GM23338 (cell line): ENCODE measurements around the gene SMYD3. TPM values are rescaled to one million over a fixed set of nuclear protein-coding genes. Genes with fewer than 3 reads are reported as not detected.

ENCODE experiments used
- ATAC-seq: fragments of 200-7000 bp; cut with Tn5 transposase; 3 replicates; pipeline ENCODE4 v1.9.1; 2020
- DNase-seq: peaks from one replicate; pipeline ENCODE4 v3.0.0-alpha.2; 2015; ENCODE audit warnings: low spot score
- H2AFZ ChIP-seq: fragments of 200-600 bp; sonication (generic); 2 replicates; pipeline ENCODE4 v1.8.0; 2016; ENCODE audit warnings: antibody characterized with exemption, mild to moderate bottlenecking, moderate library complexity
- H3F3A ChIP-seq: fragments of 200-600 bp; sonication (generic); replicated peaks from 2 replicates; pipeline ENCODE4 v1.8.0; 2017; ENCODE audit warnings: antibody characterized with exemption, mixed run types, low read depth
- H3K27ac ChIP-seq: fragments of 200-600 bp; sonication (generic); 2 replicates; pipeline ENCODE4 v1.6.1; 2016; ENCODE audit warnings: low read depth
- H3K27me3 ChIP-seq: fragments of 200-600 bp; sonication (generic); 2 replicates; pipeline ENCODE4 v1.8.0; 2016; ENCODE audit warnings: mild to moderate bottlenecking, mixed run types, moderate library complexity; ENCODE audit not compliant: insufficient read depth
- H3K36me3 ChIP-seq: fragments of 200-600 bp; sonication (generic); 2 replicates; pipeline ENCODE4 v1.8.0; 2016; ENCODE audit warnings: mild to moderate bottlenecking; ENCODE audit not compliant: insufficient read depth
- H3K4me1 ChIP-seq: fragments of 200-600 bp; sonication (generic); 2 replicates; pipeline ENCODE4 v1.8.0; 2016; ENCODE audit warnings: mild to moderate bottlenecking, moderate library complexity; ENCODE audit not compliant: insufficient read depth
- H3K4me2 ChIP-seq: fragments of 200-600 bp; sonication (generic); 2 replicates; pipeline ENCODE4 v1.7.1; 2017; ENCODE audit warnings: mixed run types
- H3K4me3 ChIP-seq: fragments of 200-600 bp; sonication (generic); 2 replicates; pipeline ENCODE4 v1.6.1; 2016; ENCODE audit warnings: mixed run types
- H3K79me2 ChIP-seq: fragments of 200-600 bp; sonication (generic); replicated peaks from 2 replicates; pipeline ENCODE4 v1.8.0; 2017; ENCODE audit warnings: mild to moderate bottlenecking; ENCODE audit not compliant: insufficient read depth
- H3K9me2 ChIP-seq: fragments of 200-600 bp; sonication (generic); 2 replicates; pipeline ENCODE4 v1.8.0; 2017; ENCODE audit not compliant: insufficient read depth
- H4K20me1 ChIP-seq: fragments of 200-600 bp; sonication (generic); replicated peaks from 2 replicates; pipeline ENCODE4 v1.8.0; 2017; ENCODE audit warnings: mild to moderate bottlenecking; ENCODE audit not compliant: insufficient read depth
- H3K27ac Mint-ChIP-seq: 2 replicates; pipeline ENCODE4 v1.8.0; 2020; ENCODE audit warnings: inconsistent platforms, mild to moderate bottlenecking, moderate library complexity, mixed read lengths
- H3K27me3 Mint-ChIP-seq: 3 replicates; pipeline ENCODE4 v1.8.0; 2022; ENCODE audit warnings: low read depth, mild to moderate bottlenecking, moderate library complexity, mixed read lengths, inconsistent platforms; ENCODE audit not compliant: insufficient read depth, poor library complexity
- H3K36me3 Mint-ChIP-seq: 3 replicates; pipeline ENCODE4 v1.8.0; 2021; ENCODE audit warnings: low read depth, mild to moderate bottlenecking, inconsistent platforms, moderate library complexity, mixed read lengths
- H3K4me1 Mint-ChIP-seq: 3 replicates; pipeline ENCODE4 v1.8.0; 2020; ENCODE audit warnings: mild to moderate bottlenecking, inconsistent platforms, mixed read lengths
- H3K4me3 Mint-ChIP-seq: 3 replicates; pipeline ENCODE4 v1.8.0; 2021; ENCODE audit warnings: moderate library complexity, mild to moderate bottlenecking, inconsistent platforms, mixed read lengths
- H3K9me3 Mint-ChIP-seq: 3 replicates; pipeline ENCODE4 v1.8.0; 2020; ENCODE audit warnings: moderate library complexity, mild to moderate bottlenecking, inconsistent platforms, mixed read lengths
- EZH2 ChIP-seq: fragments of 200-600 bp; sonication (generic); IDR thresholded peaks from one replicate; pipeline ENCODE4 v1.8.0; 2017; ENCODE audit warnings: antibody characterized with exemption, mild to moderate bottlenecking, low read depth; ENCODE audit not compliant: unreplicated experiment
- JUNB ChIP-seq: IDR thresholded peaks from one replicate; pipeline ENCODE4 v1.6.1; 2016; ENCODE audit warnings: antibody characterized with exemption; ENCODE audit not compliant: unreplicated experiment
- NANOG ChIP-seq: IDR thresholded peaks from 2 replicates; pipeline ENCODE4 v1.6.1; 2016; ENCODE audit warnings: antibody characterized with exemption, borderline replicate concordance
- POLR2AphosphoS5 ChIP-seq: IDR thresholded peaks from 2 replicates; pipeline ENCODE4 v1.6.1; 2016; ENCODE audit warnings: antibody characterized with exemption, low read depth
- STAT1 ChIP-seq: IDR thresholded peaks from one replicate; pipeline ENCODE4 v1.6.1; 2016; ENCODE audit warnings: antibody characterized with exemption; ENCODE audit not compliant: unreplicated experiment
- ZNF331 ChIP-seq: fragments of 250-450 bp; sonication (Bioruptor Pico); IDR thresholded peaks from 2 replicates; pipeline ENCODE4 v1.5.0; 2020; ENCODE audit warnings: low read depth, mild to moderate bottlenecking, moderate library complexity
- polyA plus RNA-seq: library from polyadenylated mRNA; unstranded; fragments of >200 nt; fragmentation: Nextera tagmentation; extraction: Ambion mirVana; gene quantifications from 2 replicates; pipeline ENCODE4 v1.2.1, GENCODE V29; 2016
- total RNA-seq: library from RNA; depleted of rRNA; stranded (reverse); fragments of >200 nt; shearing (Covaris generic); gene quantifications from 2 replicates; pipeline ENCODE4 v1.2.3, GENCODE V29; 2014
- TF ChIP-seq, protein P1 (sequence below), 2 experiments: fragments of 200-600 bp in 1 of 2; sonication (generic) in 1 of 2; conservative IDR thresholded peaks; 2 replicates each; pipeline versions ENCODE4 v1.5.1 to v1.6.1; 2016 to 2017; ENCODE audit warnings: antibody characterized with exemption in 2 of 2, low read depth in 2 of 2, mild to moderate bottlenecking in 2 of 2, moderate library complexity in 1 of 2
- TF ChIP-seq, protein P2 (sequence below): fragments of 250-450 bp; sonication (Bioruptor Pico); IDR thresholded peaks from 2 replicates; pipeline ENCODE4 v1.5.0; 2020; ENCODE audit warnings: mild to moderate bottlenecking, moderate library complexity
- TF ChIP-seq, protein P3 (sequence below): IDR thresholded peaks from one replicate; pipeline ENCODE4 v1.6.1; 2018; ENCODE audit warnings: antibody characterized with exemption; ENCODE audit not compliant: unreplicated experiment
- TF ChIP-seq, protein P4 (sequence below): IDR thresholded peaks from 2 replicates; pipeline ENCODE4 v1.6.1; 2016; ENCODE audit warnings: antibody characterized with exemption

Gene SMYD3
- total and polyA plus RNA-seq, 2 experiments from 2014 or later = 31.8 to 34.4 TPM

DNA sequence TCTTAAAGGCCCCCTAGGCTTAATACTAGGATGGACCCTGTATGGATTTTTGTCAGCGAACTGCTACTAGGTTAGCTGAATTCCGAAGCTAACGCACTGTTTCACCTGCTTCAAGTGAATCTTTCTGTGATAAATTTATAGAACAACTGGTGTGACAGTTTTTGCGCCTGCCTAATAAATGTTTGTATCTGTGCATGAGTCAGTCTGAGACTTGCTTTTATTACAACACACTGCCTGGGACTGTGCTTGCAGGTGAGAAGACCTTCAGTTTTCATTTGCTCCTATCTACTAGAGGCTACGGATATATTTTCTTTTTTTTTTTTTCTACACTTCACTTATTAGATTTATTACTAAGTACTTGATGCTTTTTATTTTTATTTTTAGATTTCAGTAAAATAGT, 420.9 kb downstream of the SMYD3 start (continued):
- TF ChIP-seq, protein P1, sequence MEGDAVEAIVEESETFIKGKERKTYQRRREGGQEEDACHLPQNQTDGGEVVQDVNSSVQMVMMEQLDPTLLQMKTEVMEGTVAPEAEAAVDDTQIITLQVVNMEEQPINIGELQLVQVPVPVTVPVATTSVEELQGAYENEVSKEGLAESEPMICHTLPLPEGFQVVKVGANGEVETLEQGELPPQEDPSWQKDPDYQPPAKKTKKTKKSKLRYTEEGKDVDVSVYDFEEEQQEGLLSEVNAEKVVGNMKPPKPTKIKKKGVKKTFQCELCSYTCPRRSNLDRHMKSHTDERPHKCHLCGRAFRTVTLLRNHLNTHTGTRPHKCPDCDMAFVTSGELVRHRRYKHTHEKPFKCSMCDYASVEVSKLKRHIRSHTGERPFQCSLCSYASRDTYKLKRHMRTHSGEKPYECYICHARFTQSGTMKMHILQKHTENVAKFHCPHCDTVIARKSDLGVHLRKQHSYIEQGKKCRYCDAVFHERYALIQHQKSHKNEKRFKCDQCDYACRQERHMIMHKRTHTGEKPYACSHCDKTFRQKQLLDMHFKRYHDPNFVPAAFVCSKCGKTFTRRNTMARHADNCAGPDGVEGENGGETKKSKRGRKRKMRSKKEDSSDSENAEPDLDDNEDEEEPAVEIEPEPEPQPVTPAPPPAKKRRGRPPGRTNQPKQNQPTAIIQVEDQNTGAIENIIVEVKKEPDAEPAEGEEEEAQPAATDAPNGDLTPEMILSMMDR (conservative IDR thresholded peaks at IDR 0.05; ENCODE audit: low read depth in 2 of 2) = no peak
- TF ChIP-seq STAT1 (no peak), NANOG (no peak)

DNA sequence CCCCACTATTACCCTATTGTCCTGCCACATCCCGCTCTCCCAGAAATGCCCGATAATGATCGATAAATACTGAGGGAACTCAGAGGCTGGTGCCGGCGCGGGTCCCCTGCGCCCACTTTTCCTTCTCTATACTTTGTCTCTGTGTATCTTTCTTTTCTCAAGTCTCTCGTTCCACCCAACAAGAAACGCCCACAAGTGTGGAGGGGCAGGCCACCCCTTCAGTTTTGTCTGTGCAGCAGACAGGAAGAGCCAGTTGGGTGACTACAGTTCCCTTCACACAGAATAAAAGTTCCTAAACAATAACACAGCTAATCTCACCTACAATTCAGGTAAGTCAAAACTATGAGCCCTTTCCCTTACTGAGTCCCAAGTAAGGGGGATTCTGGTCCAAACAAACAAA, 423.7 kb downstream of the SMYD3 start:
- no peaks in the 10 kb centered on the region for H3K36me3 ChIP-seq
- Mint-ChIP-seq H3K36me3 (peaks cover 12% of the 10 kb centered on the region; the same call in 2 of the 3 replicates), H3K27ac (no peak overlapping the region), H3K4me3 (no peak overlapping the region), H3K27me3 (peaks cover 2% of the 10 kb centered on the region), H3K4me1 (no peaks in the 10 kb centered on the region; the same call in 2 of the 3 replicates), H3K9me3 (peaks cover 19% of the 10 kb centered on the region)
- no peak overlapping the region for H3K4me2 ChIP-seq
- no peak overlapping the region for H2AFZ ChIP-seq
- H3K9me2 ChIP-seq = no peaks in the 10 kb centered on the region
- no peak overlapping the region for H3K27ac ChIP-seq
- no peak for ATAC-seq
- H3K27me3 ChIP-seq = no peaks in the 10 kb centered on the region
- no peaks in the 10 kb centered on the region for H3F3A ChIP-seq
- no peaks in the 10 kb centered on the region for H3K79me2 ChIP-seq
- H4K20me1 ChIP-seq = no peaks in the 10 kb centered on the region
- H3K4me1 ChIP-seq = no peaks in the 10 kb centered on the region
- DNase-seq = no peak
- no peak overlapping the region for H3K4me3 ChIP-seq
- TF ChIP-seq STAT1 (no peak), JUNB (no peak), ZNF331 (CRISPR knock-in tag) (no peak), NANOG (no peak), EZH2 (no peak), POLR2AphosphoS5 (no peak)
- TF ChIP-seq, protein P1 (conservative IDR thresholded peaks at IDR 0.05; ENCODE audit: low read depth in 2 of 2) = no peak
- TF ChIP-seq, protein P2, sequence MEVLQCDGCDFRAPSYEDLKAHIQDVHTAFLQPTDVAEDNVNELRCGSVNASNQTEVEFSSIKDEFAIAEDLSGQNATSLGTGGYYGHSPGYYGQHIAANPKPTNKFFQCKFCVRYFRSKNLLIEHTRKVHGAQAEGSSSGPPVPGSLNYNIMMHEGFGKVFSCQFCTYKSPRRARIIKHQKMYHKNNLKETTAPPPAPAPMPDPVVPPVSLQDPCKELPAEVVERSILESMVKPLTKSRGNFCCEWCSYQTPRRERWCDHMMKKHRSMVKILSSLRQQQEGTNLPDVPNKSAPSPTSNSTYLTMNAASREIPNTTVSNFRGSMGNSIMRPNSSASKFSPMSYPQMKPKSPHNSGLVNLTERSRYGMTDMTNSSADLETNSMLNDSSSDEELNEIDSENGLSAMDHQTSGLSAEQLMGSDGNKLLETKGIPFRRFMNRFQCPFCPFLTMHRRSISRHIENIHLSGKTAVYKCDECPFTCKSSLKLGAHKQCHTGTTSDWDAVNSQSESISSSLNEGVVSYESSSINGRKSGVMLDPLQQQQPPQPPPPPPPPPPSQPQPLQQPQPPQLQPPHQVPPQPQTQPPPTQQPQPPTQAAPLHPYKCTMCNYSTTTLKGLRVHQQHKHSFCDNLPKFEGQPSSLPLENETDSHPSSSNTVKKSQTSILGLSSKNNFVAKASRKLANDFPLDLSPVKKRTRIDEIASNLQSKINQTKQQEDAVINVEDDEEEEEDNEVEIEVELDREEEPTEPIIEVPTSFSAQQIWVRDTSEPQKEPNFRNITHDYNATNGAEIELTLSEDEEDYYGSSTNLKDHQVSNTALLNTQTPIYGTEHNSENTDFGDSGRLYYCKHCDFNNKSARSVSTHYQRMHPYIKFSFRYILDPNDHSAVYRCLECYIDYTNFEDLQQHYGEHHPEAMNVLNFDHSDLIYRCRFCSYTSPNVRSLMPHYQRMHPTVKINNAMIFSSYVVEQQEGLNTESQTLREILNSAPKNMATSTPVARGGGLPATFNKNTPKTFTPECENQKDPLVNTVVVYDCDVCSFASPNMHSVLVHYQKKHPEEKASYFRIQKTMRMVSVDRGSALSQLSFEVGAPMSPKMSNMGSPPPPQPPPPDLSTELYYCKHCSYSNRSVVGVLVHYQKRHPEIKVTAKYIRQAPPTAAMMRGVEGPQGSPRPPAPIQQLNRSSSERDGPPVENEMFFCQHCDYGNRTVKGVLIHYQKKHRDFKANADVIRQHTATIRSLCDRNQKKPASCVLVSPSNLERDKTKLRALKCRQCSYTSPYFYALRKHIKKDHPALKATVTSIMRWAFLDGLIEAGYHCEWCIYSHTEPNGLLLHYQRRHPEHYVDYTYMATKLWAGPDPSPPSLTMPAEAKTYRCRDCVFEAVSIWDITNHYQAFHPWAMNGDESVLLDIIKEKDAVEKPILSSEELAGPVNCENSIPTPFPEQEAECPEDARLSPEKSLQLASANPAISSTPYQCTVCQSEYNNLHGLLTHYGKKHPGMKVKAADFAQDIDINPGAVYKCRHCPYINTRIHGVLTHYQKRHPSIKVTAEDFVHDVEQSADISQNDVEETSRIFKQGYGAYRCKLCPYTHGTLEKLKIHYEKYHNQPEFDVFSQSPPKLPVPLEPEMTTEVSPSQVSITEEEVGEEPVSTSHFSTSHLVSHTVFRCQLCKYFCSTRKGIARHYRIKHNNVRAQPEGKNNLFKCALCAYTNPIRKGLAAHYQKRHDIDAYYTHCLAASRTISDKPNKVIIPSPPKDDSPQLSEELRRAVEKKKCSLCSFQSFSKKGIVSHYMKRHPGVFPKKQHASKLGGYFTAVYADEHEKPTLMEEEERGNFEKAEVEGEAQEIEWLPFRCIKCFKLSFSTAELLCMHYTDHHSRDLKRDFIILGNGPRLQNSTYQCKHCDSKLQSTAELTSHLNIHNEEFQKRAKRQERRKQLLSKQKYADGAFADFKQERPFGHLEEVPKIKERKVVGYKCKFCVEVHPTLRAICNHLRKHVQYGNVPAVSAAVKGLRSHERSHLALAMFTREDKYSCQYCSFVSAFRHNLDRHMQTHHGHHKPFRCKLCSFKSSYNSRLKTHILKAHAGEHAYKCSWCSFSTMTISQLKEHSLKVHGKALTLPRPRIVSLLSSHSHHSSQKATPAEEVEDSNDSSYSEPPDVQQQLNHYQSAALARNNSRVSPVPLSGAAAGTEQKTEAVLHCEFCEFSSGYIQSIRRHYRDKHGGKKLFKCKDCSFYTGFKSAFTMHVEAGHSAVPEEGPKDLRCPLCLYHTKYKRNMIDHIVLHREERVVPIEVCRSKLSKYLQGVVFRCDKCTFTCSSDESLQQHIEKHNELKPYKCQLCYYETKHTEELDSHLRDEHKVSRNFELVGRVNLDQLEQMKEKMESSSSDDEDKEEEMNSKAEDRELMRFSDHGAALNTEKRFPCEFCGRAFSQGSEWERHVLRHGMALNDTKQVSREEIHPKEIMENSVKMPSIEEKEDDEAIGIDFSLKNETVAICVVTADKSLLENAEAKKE (CRISPR knock-in tag) = no peak
- TF ChIP-seq, protein P3, sequence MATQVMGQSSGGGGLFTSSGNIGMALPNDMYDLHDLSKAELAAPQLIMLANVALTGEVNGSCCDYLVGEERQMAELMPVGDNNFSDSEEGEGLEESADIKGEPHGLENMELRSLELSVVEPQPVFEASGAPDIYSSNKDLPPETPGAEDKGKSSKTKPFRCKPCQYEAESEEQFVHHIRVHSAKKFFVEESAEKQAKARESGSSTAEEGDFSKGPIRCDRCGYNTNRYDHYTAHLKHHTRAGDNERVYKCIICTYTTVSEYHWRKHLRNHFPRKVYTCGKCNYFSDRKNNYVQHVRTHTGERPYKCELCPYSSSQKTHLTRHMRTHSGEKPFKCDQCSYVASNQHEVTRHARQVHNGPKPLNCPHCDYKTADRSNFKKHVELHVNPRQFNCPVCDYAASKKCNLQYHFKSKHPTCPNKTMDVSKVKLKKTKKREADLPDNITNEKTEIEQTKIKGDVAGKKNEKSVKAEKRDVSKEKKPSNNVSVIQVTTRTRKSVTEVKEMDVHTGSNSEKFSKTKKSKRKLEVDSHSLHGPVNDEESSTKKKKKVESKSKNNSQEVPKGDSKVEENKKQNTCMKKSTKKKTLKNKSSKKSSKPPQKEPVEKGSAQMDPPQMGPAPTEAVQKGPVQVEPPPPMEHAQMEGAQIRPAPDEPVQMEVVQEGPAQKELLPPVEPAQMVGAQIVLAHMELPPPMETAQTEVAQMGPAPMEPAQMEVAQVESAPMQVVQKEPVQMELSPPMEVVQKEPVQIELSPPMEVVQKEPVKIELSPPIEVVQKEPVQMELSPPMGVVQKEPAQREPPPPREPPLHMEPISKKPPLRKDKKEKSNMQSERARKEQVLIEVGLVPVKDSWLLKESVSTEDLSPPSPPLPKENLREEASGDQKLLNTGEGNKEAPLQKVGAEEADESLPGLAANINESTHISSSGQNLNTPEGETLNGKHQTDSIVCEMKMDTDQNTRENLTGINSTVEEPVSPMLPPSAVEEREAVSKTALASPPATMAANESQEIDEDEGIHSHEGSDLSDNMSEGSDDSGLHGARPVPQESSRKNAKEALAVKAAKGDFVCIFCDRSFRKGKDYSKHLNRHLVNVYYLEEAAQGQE = no peak
- TF ChIP-seq, protein P4, sequence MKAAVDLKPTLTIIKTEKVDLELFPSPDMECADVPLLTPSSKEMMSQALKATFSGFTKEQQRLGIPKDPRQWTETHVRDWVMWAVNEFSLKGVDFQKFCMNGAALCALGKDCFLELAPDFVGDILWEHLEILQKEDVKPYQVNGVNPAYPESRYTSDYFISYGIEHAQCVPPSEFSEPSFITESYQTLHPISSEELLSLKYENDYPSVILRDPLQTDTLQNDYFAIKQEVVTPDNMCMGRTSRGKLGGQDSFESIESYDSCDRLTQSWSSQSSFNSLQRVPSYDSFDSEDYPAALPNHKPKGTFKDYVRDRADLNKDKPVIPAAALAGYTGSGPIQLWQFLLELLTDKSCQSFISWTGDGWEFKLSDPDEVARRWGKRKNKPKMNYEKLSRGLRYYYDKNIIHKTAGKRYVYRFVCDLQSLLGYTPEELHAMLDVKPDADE = no peak
